Measurements from ENCODE around the gene PPP4R2. TPM values are rescaled to one million over a fixed set of nuclear protein-coding genes. Genes with fewer than 3 reads are reported as not detected.

The PPP4R2 gene
- total RNA-seq, 4 donors from 2014 or later, result 21.3 to 136 (median 62.3) TPM

DNA sequence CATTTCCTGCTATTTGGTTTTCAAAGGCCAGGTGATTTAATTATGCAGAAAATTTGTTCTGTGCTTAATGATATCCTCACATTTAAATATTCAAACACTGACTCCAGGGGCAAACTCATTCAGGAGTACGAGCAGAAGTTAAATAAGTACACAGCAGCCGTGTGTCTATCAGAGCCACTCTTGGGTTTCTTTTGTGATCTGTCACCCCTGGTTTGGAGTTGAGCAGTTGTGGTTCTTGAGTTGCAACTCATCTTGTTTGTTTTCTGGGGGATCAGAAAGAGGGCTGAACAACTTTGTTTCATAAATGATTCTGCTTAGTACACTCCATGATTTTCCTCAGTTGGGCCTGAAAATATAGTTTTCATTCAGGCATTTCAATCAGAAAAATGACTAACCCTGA, 25.7 kb upstream of the PPP4R2 start:
- no peaks in the 10 kb centered on the region for H3K4me1 ChIP-seq
- DNase-seq, result no peak
- H3K27ac ChIP-seq, result no peak overlapping the region
- H3K9me3 ChIP-seq, result no peaks in the 10 kb centered on the region
- TF ChIP-seq, protein P1, sequence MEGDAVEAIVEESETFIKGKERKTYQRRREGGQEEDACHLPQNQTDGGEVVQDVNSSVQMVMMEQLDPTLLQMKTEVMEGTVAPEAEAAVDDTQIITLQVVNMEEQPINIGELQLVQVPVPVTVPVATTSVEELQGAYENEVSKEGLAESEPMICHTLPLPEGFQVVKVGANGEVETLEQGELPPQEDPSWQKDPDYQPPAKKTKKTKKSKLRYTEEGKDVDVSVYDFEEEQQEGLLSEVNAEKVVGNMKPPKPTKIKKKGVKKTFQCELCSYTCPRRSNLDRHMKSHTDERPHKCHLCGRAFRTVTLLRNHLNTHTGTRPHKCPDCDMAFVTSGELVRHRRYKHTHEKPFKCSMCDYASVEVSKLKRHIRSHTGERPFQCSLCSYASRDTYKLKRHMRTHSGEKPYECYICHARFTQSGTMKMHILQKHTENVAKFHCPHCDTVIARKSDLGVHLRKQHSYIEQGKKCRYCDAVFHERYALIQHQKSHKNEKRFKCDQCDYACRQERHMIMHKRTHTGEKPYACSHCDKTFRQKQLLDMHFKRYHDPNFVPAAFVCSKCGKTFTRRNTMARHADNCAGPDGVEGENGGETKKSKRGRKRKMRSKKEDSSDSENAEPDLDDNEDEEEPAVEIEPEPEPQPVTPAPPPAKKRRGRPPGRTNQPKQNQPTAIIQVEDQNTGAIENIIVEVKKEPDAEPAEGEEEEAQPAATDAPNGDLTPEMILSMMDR (IDR thresholded peaks at IDR 0.05), result no peak
- TF ChIP-seq POLR2A (IDR thresholded peaks at IDR 0.05), result no peak
- H3K4me3 ChIP-seq, result no peak overlapping the region
- no peaks in the 10 kb centered on the region for H3K36me3 ChIP-seq
- intact Hi-C loops (cut with DNase I; ENCODE audit: low total_unique reads), result no loop called here
- H3K27me3 ChIP-seq, result no peaks in the 10 kb centered on the region

DNA sequence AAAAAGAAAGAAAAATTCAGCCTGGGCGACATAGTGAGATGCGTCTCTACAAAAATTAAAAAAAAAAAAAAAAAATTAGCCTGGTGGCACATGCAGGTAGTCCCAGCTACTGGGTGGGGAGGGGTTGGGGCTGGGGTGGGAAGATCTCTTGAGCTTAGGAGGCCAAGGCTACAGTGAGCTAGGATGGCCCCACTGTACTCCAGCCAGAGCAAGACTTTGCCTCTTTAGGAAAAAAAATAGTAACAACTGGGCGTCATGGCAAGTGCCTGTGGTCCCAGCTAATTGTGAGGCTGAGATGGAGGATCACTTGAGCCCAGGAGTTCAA, 23.9 kb upstream of the PPP4R2 start:
- DNase-seq, result no peak
- intact Hi-C loops (cut with DNase I; ENCODE audit: low total_unique reads), result no loop called here
- Histone ChIP-seq H3K4me3 (no peak overlapping the region), H3K27me3 (no peaks in the 10 kb centered on the region), H3K27ac (no peak overlapping the region), H3K4me1 (no peaks in the 10 kb centered on the region), H3K9me3 (no peaks in the 10 kb centered on the region), H3K36me3 (no peaks in the 10 kb centered on the region)
- TF ChIP-seq POLR2A (IDR thresholded peaks at IDR 0.05), result no peak
- TF ChIP-seq, protein P1 (IDR thresholded peaks at IDR 0.05), result no peak

- Histone ChIP-seq H3K4me3 (no peak overlapping the region), H3K4me1 (no peaks in the 10 kb centered on the region)
These were observed 23.4 kb upstream of the PPP4R2 start for GRCh38 chr3:72973031-72973723.

DNA sequence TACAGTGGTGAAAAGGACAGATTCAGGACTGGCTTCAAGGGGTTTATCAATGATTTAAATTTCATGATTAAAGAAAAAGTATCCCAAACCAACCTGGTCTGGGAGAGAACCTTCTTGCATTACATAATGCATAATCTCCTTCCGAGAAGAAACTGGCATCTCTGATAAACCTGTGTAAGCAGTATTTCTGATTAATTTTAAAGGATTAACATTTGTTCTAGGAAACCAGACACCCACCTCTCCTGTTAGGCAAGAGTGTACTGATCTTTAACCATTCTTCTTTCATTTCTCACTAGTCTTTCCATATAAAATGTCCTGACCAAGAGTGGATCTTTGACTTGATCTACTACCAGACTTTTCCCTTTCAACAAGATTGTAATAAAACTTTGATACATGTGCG, 22.8 kb upstream of the PPP4R2 start:
- H3K36me3 ChIP-seq, result no peaks in the 10 kb centered on the region
- intact Hi-C loops (cut with DNase I; ENCODE audit: low total_unique reads), result no loop called here
- no peaks in the 10 kb centered on the region for H3K9me3 ChIP-seq
- H3K4me3 ChIP-seq, result no peak overlapping the region
- DNase-seq, result no peak
- H3K27ac ChIP-seq, result no peak overlapping the region
- TF ChIP-seq, protein P1 (IDR thresholded peaks at IDR 0.05), result no peak
- no peak for TF ChIP-seq POLR2A (IDR thresholded peaks at IDR 0.05)
- no peaks in the 10 kb centered on the region for H3K4me1 ChIP-seq
- no peaks in the 10 kb centered on the region for H3K27me3 ChIP-seq

More at GRCh38 chr3:72973031-72973723, 23.4 kb upstream of the PPP4R2 start:
- Histone ChIP-seq H3K36me3 (no peaks in the 10 kb centered on the region), H3K27ac (no peak overlapping the region), H3K9me3 (no peaks in the 10 kb centered on the region), H3K27me3 (no peaks in the 10 kb centered on the region)
- intact Hi-C loops (cut with DNase I; ENCODE audit: low total_unique reads), result no loop called here
- DNase-seq, result peak in 1 of 2 donors; percentile 32
- TF ChIP-seq POLR2A (IDR thresholded peaks at IDR 0.05), result no peak
- TF ChIP-seq, protein P1 (IDR thresholded peaks at IDR 0.05), result no peak

- intact Hi-C loops (cut with DNase I; ENCODE audit: low total_unique reads), result no loop called here
- Histone ChIP-seq H3K9me3 (no peaks in the 10 kb centered on the region), H3K27me3 (no peaks in the 10 kb centered on the region), H3K4me1 (no peaks in the 10 kb centered on the region), H3K4me3 (no peak overlapping the region), H3K27ac (no peak overlapping the region), H3K36me3 (no peaks in the 10 kb centered on the region)
- no peak for DNase-seq
- no peak for TF ChIP-seq POLR2A (IDR thresholded peaks at IDR 0.05)
- TF ChIP-seq, protein P1 (IDR thresholded peaks at IDR 0.05), result no peak
These were observed 21.7 kb upstream of the PPP4R2 start for GRCh38 chr3:72974956-72975355.
